ENCODE measurements around the gene IGSF9.

Gene IGSF9

DNA sequence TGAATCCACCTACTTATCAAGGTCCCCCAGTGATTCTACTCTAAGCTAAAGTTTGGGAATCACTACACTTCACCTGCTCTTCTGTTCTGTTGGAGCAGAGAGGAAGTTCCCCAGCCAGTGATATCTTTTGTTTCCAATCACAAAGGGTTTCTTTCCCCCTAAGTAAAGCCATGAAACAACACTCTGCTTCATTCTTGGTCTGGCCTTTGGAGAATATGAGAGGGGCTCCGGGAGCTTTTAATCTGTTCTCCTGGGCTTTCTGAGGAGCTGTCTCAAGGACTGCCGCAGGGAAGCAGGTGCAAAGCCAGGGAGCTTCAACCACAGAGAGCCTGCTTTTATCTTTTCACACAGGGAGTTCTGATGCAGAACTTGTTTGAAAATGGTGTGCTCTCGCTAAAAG, 18.7 kb upstream of the IGSF9 start:
- POLR2A ChIA-PET: no interaction called here
- DNase-seq (ENCODE audit: extremely low spot score): no peak
- TF ChIP-seq ZNF384 (IDR thresholded peaks at IDR 0.05) (no peak), ARNT (IDR thresholded peaks at IDR 0.05) (no peak), FOXK2 (IDR thresholded peaks at IDR 0.05) (no peak), TARDBP (IDR thresholded peaks at IDR 0.05) (no peak), SP1 (IDR thresholded peaks at IDR 0.05) (no peak), HDGF (IDR thresholded peaks at IDR 0.05; ENCODE audit: borderline replicate concordance) (no peak), L3MBTL2 (conservative IDR thresholded peaks at IDR 0.05) (no peak), NFRKB (IDR thresholded peaks at IDR 0.05) (no peak), CTBP1 (IDR thresholded peaks at IDR 0.05; ENCODE audit: borderline replicate concordance) (no peak), FOXA1 (IDR thresholded peaks at IDR 0.05) (no peak), SUZ12 (IDR thresholded peaks at IDR 0.05) (no peak), LEF1 (IDR thresholded peaks at IDR 0.05; ENCODE audit: borderline replicate concordance) (no peak), BHLHE40 (IDR thresholded peaks at IDR 0.05; ENCODE audit: borderline replicate concordance) (no peak)
- TF ChIP-seq, protein P1, sequence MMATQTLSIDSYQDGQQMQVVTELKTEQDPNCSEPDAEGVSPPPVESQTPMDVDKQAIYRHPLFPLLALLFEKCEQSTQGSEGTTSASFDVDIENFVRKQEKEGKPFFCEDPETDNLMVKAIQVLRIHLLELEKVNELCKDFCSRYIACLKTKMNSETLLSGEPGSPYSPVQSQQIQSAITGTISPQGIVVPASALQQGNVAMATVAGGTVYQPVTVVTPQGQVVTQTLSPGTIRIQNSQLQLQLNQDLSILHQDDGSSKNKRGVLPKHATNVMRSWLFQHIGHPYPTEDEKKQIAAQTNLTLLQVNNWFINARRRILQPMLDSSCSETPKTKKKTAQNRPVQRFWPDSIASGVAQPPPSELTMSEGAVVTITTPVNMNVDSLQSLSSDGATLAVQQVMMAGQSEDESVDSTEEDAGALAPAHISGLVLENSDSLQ (IDR thresholded peaks at IDR 0.05): no peak
- CTCF ChIA-PET: no interaction called here

DNA sequence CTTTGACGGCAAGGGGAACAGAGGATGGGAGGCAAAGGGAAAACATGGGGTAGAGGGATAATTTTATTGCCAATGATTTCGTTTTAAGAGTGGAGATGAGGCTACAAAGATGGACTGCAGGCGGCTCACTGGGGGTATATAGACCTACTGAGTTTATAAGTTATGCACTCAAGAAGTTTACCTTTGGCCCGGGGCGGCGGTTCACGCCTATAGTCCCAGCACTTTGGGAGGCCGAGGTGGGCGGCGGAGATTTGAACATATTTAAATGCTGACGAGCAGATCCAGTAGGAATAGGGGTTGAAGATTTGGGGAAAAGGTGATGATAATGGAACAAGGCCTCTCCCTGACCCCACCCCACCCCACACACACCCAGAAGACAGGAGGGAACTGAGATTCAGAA, 16.8 kb upstream of the IGSF9 start:
- DNase-seq (ENCODE audit: extremely low spot score): no peak
- ChIA-PET POLR2A (no interaction called here), CTCF (no interaction called here)
- TF ChIP-seq BHLHE40 (IDR thresholded peaks at IDR 0.05; ENCODE audit: borderline replicate concordance) (no peak), SUZ12 (IDR thresholded peaks at IDR 0.05) (no peak), NFRKB (IDR thresholded peaks at IDR 0.05) (no peak)

DNA sequence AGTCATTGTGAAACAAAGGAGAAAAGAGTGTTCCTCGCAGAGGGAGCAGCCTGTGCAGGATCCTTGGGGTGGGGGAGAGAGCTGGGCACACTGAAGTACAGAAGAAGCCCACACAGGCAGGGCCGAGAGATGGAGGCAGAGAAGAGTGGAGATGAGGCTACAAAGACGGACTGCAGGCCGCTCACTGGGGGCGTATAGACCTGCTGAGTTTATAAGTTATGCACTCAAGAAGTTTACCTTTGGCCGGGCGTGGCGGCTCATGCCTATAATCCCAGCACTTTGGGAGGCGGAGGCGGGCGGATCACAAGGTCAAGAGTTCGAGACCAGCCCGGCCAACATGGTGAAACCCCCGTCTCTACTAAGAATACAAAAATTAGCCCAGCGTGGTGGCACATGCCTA, 16.2 kb upstream of the IGSF9 start:
- CTCF ChIA-PET: no interaction called here
- DNase-seq (ENCODE audit: extremely low spot score): no peak
- POLR2A ChIA-PET: no interaction called here
- no peak for TF ChIP-seq FOXA1 (IDR thresholded peaks at IDR 0.05)
- no peak for TF ChIP-seq NFRKB (IDR thresholded peaks at IDR 0.05)
- no peak for TF ChIP-seq FOXK2 (IDR thresholded peaks at IDR 0.05)
- no peak for TF ChIP-seq ELF4 (IDR thresholded peaks at IDR 0.05)
- TF ChIP-seq BHLHE40 (IDR thresholded peaks at IDR 0.05; ENCODE audit: borderline replicate concordance): no peak
- no peak for TF ChIP-seq SP1 (IDR thresholded peaks at IDR 0.05)
- TF ChIP-seq HDGF (IDR thresholded peaks at IDR 0.05; ENCODE audit: borderline replicate concordance): no peak
- TF ChIP-seq ZNF384 (IDR thresholded peaks at IDR 0.05): no peak
- TF ChIP-seq FOXM1 (IDR thresholded peaks at IDR 0.05; ENCODE audit: borderline replicate concordance): no peak

DNA sequence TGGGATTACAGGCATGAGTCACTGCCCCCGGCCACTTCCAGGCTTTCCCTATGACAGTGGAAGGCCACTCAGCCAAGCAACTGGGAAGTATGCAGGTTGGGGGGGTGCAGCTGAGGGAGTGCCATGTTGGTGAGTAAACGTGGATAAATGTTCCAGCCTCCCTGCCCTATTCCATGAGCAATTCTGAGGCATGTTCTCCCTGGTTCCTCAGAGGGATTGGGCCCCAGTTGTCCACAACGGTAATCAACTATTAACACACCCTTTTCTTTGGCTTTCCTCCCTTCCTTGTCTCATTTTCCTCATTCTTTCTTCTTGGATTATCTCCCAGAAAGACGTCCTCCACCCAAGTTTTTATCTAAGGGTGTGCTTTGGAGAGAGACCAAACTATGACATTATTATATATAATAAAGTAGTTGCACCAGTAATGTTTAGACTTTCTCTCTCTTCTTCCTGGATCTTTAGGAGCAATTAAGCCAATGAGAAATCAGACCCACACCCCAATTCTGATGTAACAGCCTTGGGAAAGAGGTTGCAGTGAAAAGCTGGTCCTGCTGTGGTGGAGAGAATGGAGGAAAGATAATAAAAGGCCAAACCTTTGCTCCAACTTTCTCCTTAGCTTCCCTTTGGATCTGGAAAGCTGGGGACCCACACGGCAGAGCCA, 15.4 kb upstream of the IGSF9 start:
- TF ChIP-seq FOXK2 (IDR thresholded peaks at IDR 0.05) (no peak), CTBP1 (IDR thresholded peaks at IDR 0.05; ENCODE audit: borderline replicate concordance) (no peak), FOXA1 (IDR thresholded peaks at IDR 0.05) (no peak), L3MBTL2 (conservative IDR thresholded peaks at IDR 0.05) (no peak), FOXM1 (IDR thresholded peaks at IDR 0.05; ENCODE audit: borderline replicate concordance) (no peak), ZNF384 (IDR thresholded peaks at IDR 0.05) (no peak), SUZ12 (IDR thresholded peaks at IDR 0.05) (no peak), ELF4 (IDR thresholded peaks at IDR 0.05) (no peak), LEF1 (IDR thresholded peaks at IDR 0.05; ENCODE audit: borderline replicate concordance) (no peak), SP1 (IDR thresholded peaks at IDR 0.05) (no peak)
- TF ChIP-seq, protein P1 (IDR thresholded peaks at IDR 0.05): no peak
- no peak for DNase-seq (ENCODE audit: extremely low spot score)
- ChIA-PET CTCF (no interaction called here), POLR2A (no interaction called here)

DNA sequence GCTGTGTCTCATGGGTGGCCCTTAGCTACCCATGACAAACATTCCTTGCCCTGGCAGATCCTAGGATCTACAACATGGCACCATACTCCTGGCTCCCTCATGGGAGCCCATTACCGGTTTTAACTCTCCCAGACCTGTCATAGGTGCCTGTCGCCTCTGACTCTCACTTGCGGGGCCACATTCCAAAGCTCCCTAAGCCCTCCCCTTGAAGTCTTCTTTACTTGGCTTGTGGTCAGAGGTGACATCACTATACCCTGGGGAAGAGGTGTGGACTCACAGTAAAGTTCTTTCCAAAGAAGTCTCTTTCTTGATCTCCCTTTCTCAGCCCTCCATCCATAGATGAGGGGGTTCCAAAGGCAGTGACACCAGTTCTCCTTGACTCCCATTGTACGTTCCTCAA, 14.0 kb upstream of the IGSF9 start:
- no peak for DNase-seq (ENCODE audit: extremely low spot score)
- TF ChIP-seq BHLHE40 (IDR thresholded peaks at IDR 0.05; ENCODE audit: borderline replicate concordance) (no peak), ARNT (IDR thresholded peaks at IDR 0.05) (no peak), HDGF (IDR thresholded peaks at IDR 0.05; ENCODE audit: borderline replicate concordance) (no peak), TARDBP (IDR thresholded peaks at IDR 0.05) (no peak), LEF1 (IDR thresholded peaks at IDR 0.05; ENCODE audit: borderline replicate concordance) (no peak)
- TF ChIP-seq, protein P1 (IDR thresholded peaks at IDR 0.05): no peak
- POLR2A ChIA-PET: no interaction called here

DNA sequence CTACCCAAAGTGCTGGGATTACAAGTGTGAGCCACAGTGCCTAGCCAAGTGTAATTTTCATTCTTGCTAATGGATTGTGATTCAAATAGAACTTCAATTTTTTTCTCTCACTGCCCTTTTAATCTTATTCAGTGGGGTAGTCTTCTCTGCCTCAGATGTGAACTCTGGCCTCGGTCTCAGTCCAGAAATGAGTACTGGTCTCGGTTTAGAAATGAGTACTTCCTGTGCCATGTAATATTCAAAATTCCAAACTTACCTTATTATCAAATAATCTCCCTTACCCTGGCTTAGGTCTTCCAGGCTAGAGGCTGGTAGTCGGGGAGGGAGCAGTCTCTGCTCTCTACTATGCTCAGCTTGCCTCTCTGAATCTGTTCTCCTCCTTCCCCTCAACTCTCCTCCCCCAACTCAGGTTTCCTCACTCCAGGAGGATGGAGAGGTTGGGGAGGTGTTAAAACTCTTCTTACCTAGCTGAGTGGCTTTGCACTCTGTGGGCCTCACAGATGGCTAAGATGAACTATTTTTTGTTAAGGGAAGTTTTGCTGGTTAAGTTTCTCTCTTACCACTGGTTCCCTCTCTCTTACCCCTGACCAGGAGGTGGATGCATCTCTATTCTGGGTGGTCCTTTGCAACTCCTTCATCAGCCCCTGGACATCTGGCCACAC, 13.4 kb upstream of the IGSF9 start:
- TF ChIP-seq ARNT (IDR thresholded peaks at IDR 0.05) (no peak), FOXM1 (IDR thresholded peaks at IDR 0.05; ENCODE audit: borderline replicate concordance) (no peak), SUZ12 (IDR thresholded peaks at IDR 0.05) (no peak), CTBP1 (IDR thresholded peaks at IDR 0.05; ENCODE audit: borderline replicate concordance) (no peak), NFRKB (IDR thresholded peaks at IDR 0.05) (no peak)
- no peak for DNase-seq (ENCODE audit: extremely low spot score)
- ChIA-PET POLR2A (no interaction called here), CTCF (interaction anchor here (1.1 kb wide), 2 partner anchors 13 to 169 kb away, joined by 3 read pairs; partner anchors contain the start of gene IGSF9)

More for the DNA sequence above, 14.0 kb upstream of the IGSF9 start:
- CTCF ChIA-PET: interaction anchor here (0.7 kb wide), 1 partner anchor 48 kb away, joined by 3 read pairs; no protein-coding TSS in a partner anchor
